ENCODE data around the gene MYH11. TPM values are rescaled to one million over a fixed set of nuclear protein-coding genes. Genes with fewer than 3 reads are reported as not detected.

Gene MYH11
- not detected for total RNA-seq

DNA sequence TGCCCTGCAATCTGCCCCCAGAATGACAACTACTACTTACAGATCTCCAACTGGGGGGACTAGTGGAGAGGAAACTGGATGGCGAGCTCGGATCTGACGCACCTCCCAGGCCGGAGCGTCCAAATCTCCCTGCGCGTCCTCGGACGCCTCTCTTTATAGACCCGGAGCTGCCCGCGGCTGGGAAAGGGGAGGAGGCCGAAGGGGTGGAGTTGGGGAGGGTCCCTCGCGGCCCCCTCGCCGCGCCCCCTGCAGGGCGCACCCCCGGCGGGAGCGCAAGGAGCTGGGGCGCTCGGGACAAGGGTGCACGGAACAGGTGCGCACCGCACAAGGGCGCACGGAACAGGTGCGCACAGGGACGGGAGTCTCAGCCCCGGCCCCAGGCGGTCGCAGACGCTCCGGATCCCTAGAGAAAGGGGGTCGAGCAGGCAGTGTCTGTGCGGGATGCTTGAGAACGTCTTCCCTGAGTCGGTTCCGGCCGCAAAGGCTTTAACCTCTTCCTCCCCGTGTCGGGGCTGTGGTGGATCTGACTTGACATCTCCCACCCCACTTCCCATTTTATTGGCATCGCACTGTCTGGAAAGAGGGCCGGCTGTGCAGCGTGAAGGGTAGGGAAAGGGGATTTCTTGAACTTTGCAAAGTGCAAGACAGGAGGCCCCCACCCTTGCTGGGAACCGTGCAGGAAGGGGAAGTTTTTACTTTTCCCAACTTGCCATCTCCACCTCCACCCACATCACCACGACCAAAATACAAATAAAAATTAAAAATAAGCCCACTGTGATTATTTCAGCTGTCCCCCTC is at the start of gene MYH11:
Gene MYH11, minus strand, starts transcription at position 128 of the 798 bp plus-strand sequence. CDS start 18,776 bp downstream, outside the sequence.
- no peak for DNase-seq (ENCODE audit: low spot score)
- peak within 1 kb of the TSS; percentile 67 for H3K4me3 Mint-ChIP-seq
- H3K9me3 Mint-ChIP-seq = no peaks in the 10 kb centered on the region
- H3K4me1 Mint-ChIP-seq (ENCODE audit: low read depth in 2 of 2) = peaks cover 4 to 6% of the 10 kb centered on the region in 2 donors
- H3K27ac Mint-ChIP-seq = no peak within 1 kb of the TSS
- H3K36me3 Mint-ChIP-seq = no peaks in the 10 kb centered on the region
- peak in 1 of 2 donors; percentile 37 for ATAC-seq
- H3K27me3 Mint-ChIP-seq = peaks cover 18 to 30% of the 10 kb centered on the region in 2 donors

DNA sequence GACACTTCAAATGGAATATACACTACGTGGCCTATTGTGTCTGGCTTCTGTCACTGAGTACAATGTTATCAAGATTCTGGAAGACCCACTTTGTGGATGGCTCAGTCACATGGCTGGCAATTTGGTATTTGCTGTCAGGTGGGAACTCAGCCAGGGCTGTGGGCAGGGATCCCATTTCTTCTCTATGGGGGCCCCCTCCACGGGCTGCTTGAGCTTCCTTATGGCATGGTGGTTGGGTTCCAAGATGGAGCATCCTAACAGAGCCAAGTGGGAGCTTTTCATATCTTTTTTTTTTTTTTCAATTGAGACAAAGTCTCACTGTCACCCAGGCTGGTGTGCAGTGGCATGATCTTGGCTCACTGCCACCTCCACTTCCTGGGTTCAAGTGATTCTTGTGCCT is 49.6 kb upstream of the MYH11 start:
- no peak overlapping the region for H3K27ac Mint-ChIP-seq
- DNase-seq (ENCODE audit: low spot score) (peak; percentile 49), ATAC-seq (no peak)
- no peaks in the 10 kb centered on the region for H3K36me3 Mint-ChIP-seq
- no peaks in the 10 kb centered on the region for H3K4me1 Mint-ChIP-seq (ENCODE audit: low read depth in 2 of 2)
- no peak overlapping the region for H3K4me3 Mint-ChIP-seq
- no peaks in the 10 kb centered on the region for H3K9me3 Mint-ChIP-seq
- H3K27me3 Mint-ChIP-seq = peaks cover 3 to 8% of the 10 kb centered on the region in 2 donors

DNA sequence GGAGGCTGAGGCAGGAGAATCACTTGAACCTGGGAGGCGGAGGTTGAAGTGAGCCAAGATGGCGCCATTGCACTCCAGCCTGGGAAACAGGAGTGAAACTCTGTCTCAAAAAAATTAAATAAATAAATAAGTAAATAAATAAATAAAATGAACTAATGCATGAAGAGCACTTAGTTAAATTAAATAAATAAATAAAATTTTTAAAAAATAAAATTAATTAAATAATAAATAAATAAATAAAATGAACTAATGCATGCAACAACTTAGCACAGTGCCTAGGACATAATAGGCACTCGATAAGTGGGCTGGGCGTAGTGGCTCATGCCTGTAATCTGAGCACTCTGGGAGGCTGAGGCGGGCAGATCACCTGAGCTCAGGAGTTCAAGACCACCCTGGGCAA is 47.1 kb upstream of the MYH11 start:
- H3K27me3 Mint-ChIP-seq = peaks cover 3 to 8% of the 10 kb centered on the region in 2 donors
- H3K27ac Mint-ChIP-seq = no peak overlapping the region
- ATAC-seq (no peak), DNase-seq (ENCODE audit: low spot score) (no peak)
- no peaks in the 10 kb centered on the region for H3K9me3 Mint-ChIP-seq
- no peak overlapping the region for H3K4me3 Mint-ChIP-seq
- H3K4me1 Mint-ChIP-seq (ENCODE audit: low read depth in 2 of 2) = peaks cover 0 to 5% of the 10 kb centered on the region in 2 donors
- H3K36me3 Mint-ChIP-seq = no peaks in the 10 kb centered on the region

DNA sequence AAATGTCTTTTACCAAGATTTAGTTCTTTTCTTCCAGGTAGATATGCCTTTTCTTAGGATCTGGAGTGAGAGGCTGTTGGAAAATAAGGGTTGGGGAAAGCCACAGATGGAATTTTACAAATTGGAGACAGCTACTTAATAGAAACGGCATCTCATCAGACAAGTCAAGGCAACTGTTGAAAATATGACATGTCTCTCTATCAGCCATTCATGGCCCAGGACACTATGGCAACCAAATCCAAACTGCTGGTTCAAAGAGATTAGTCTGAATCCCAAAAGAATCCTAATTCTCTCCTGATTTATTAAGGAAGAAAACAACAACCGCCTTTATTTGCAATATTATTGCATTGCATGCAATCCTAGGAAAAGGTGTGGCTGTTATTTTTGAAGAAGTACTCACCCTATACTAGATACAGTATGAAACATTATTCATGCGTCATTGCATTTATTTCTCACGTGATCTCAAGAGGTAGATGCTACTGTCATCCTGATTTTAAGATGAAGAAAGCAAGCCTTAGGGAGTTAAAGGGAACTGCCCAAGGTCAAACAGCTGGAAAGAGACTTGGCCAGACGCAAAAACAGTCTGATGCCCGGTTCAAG is 44.2 kb upstream of the MYH11 start:
- no peaks in the 10 kb centered on the region for H3K36me3 Mint-ChIP-seq
- no peak for ATAC-seq
- H3K4me1 Mint-ChIP-seq (ENCODE audit: low read depth in 2 of 2) = peaks cover 2 to 15% of the 10 kb centered on the region in 2 donors
- H3K9me3 Mint-ChIP-seq = no peaks in the 10 kb centered on the region
- H3K27me3 Mint-ChIP-seq = peaks cover 3 to 8% of the 10 kb centered on the region in 2 donors
- no peak overlapping the region for H3K4me3 Mint-ChIP-seq
- H3K27ac Mint-ChIP-seq = no peak overlapping the region
- no peak for DNase-seq (ENCODE audit: low spot score)

DNA sequence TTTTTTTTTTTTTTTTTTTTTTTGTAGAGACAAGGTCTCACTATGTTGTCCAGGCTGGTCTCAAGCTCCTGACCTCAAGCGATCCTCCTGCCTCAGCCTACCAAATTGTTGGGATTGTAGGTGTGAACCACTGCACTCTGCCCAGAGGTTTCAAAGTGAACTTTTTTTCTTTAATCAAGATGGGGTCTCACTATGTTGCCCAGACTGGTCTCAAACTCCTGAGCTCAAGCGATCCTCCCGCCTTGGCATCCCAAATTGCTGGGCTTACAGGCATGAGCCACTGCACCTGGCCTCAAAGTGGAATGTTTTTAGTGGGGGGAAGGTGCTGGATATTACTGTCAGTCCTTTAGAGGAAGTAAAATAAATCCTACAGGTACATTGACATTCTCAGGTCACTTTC is 43.5 kb upstream of the MYH11 start:
- Mint-ChIP-seq H3K9me3 (no peaks in the 10 kb centered on the region), H3K4me1 (ENCODE audit: low read depth in 2 of 2) (peaks cover 2 to 15% of the 10 kb centered on the region in 2 donors), H3K36me3 (no peaks in the 10 kb centered on the region), H3K4me3 (no peak overlapping the region), H3K27ac (no peak overlapping the region), H3K27me3 (peaks cover 3 to 8% of the 10 kb centered on the region in 2 donors)
- DNase-seq (ENCODE audit: low spot score) (no peak), ATAC-seq (no peak)

DNA sequence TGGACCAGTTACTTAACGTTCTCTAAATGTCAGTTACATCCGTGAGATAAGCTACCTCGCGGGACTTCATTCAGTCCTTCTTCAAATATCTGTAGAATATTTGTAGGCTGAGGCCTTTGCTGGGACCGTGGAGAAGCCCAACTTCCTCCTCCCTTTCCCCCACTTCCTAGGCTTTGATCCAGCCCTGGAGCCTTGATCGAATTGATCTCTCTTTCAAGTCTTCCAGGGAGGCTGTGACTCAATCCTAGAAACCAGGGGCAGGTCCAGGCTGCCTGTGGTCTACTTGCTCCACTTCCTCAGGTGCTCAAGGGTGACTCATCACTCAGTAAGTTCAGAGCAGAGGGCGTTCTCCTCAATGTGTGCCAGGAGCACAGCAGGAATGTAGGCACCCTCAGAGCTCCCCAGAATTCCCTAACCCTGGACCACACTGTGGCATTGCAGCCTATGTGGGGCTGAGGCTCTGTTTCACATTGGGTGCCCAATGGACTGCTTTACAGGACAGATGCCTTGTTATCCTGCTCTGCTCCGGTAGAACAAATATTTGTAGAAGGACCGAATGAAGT is 42.8 kb upstream of the MYH11 start:
- peaks cover 3 to 4% of the 10 kb centered on the region in 2 donors for H3K27me3 Mint-ChIP-seq
- peak overlapping the region in 1 of 2 donors; percentile 66 for H3K27ac Mint-ChIP-seq
- H3K9me3 Mint-ChIP-seq = no peaks in the 10 kb centered on the region
- peak overlapping the region; percentile 45 for H3K4me3 Mint-ChIP-seq
- ATAC-seq (peak; percentile 62 to 72), DNase-seq (ENCODE audit: low spot score) (no peak)
- H3K36me3 Mint-ChIP-seq = no peaks in the 10 kb centered on the region
- H3K4me1 Mint-ChIP-seq (ENCODE audit: low read depth in 2 of 2) = peaks cover 2 to 15% of the 10 kb centered on the region in 2 donors

DNA sequence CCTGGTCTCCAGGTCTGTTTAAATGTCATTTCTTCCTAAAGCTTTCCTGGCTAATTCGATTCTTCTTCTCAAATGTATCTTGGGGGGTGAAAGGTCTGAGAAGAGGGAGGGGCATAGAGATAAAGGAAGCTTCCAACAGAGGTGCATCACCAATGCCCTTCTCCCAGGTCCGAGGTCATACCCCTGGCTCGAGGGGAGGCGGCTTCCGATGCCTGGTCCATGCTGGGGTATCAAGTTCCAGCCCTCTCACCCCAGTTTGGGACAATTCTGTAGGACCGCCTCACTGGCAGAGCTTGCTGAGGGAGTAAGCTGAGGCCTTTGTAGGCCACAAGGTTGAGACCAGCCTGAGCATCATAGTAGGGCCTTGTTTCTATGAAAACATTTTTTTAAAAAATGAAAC is 41.8 kb upstream of the MYH11 start:
- Mint-ChIP-seq H3K27me3 (peaks cover 0 to 3% of the 10 kb centered on the region in 2 donors), H3K4me1 (ENCODE audit: low read depth in 2 of 2) (peaks cover 2 to 15% of the 10 kb centered on the region in 2 donors), H3K4me3 (no peak overlapping the region), H3K9me3 (no peaks in the 10 kb centered on the region), H3K27ac (peak overlapping the region; percentile 35 to 66), H3K36me3 (no peaks in the 10 kb centered on the region)
- DNase-seq (ENCODE audit: low spot score) (no peak), ATAC-seq (no peak)

DNA sequence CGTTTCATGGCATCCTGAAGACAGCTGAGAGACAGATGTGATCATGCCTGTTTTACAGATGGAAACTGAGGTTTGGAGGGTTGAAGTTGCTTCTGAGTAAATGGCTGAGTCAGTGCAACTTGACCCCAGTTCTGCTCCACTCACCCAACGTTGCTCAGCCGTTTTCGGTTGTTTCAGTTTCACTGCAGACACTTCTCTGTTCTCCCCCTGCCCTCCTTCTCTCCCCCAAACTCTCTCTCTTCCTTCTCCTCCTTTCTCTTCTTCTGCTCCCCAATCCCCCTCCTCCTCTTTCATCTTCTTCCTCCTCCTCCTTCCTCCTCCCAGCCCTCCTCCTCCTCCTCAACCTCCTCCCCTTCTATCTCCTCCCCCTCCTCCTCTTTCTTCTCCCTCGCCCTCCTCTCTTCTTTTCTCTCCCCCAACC is 41.0 kb upstream of the MYH11 start:
- DNase-seq (ENCODE audit: low spot score) (no peak), ATAC-seq (peak in 1 of 2 donors; percentile 84)
- H3K9me3 Mint-ChIP-seq = no peaks in the 10 kb centered on the region
- H3K4me3 Mint-ChIP-seq = peak overlapping the region; percentile 67
- no peaks in the 10 kb centered on the region for H3K36me3 Mint-ChIP-seq
- peak overlapping the region; percentile 35 to 66 for H3K27ac Mint-ChIP-seq
- peaks cover 0 to 3% of the 10 kb centered on the region in 2 donors for H3K27me3 Mint-ChIP-seq
- H3K4me1 Mint-ChIP-seq (ENCODE audit: low read depth in 2 of 2) = peaks cover 2 to 15% of the 10 kb centered on the region in 2 donors

DNA sequence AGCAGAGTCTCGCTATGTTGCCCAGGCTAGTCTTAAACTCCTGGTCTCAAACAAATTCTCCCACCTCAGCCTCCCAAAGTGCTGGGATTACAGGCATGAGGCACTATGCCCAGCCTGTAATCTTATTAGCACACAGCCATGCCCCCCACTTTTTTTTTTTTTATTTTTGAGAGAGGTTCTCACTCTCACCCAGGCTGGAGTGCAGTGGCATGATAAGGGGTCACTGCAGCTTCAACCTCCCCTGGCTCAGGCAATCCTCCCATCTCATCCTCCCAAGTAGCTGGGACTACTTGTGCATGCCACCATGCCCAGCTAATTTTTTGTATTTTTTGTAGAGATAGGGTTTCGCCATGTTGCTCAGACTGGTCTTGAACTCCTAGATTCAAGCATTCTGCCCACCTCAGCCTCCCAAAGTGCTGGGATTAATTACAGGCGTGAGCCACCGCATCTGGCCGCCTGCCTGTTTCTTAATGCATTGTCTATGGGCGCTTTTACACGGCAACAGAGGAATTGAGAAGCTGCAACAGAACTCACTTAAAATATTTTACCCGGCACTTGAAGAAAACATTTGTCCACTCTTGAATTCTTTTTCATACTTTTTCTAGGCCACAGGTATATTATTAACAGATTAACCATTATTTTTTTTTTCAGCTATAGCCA is 40.4 kb upstream of the MYH11 start:
- DNase-seq (ENCODE audit: low spot score) (no peak), ATAC-seq (no peak)
- peaks cover 2 to 15% of the 10 kb centered on the region in 2 donors for H3K4me1 Mint-ChIP-seq (ENCODE audit: low read depth in 2 of 2)
- peak overlapping the region; percentile 67 for H3K4me3 Mint-ChIP-seq
- H3K27me3 Mint-ChIP-seq = no peaks in the 10 kb centered on the region
- H3K27ac Mint-ChIP-seq = peak overlapping the region; percentile 35 to 66
- H3K36me3 Mint-ChIP-seq = no peaks in the 10 kb centered on the region
- H3K9me3 Mint-ChIP-seq = no peaks in the 10 kb centered on the region

DNA sequence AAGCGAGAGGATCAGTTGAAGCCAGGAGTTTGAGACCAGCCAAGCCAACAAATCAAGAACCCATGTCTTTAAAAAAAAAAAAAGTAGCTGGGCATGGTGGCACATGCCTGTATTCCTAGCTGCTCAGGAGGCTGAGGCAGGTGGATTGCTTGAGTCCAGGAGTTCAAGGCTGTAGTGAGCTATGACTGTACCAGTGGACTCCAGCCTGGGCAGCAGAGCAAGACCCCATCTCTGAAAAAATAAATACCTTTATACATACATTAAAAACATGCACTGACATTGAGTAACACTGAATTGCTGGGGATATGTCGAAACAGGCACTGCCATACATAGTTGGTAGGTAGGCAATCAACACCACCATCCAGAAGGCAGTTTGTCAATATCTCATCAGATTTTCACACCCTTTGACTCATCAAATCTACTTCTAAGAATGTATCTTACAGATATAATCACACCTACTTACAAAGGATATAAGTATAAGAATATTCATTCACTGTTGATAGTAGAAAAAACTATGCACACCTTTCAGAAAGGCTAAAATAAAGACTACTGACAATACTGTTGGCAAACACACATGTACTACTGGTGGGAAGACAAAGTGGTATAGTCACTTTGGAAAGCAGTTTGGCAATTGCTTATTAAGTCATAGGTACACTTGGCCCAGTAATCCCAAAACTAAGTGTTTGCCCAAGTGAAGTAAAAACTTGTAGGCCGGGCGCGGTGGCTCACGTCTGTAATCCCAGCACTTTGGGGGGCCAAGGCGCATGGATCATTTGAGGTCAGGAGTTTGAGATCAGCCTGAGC is 37.9 kb upstream of the MYH11 start:
- peak; percentile 67 to 83 for ATAC-seq
- H3K9me3 Mint-ChIP-seq = no peaks in the 10 kb centered on the region
- no peak overlapping the region for H3K4me3 Mint-ChIP-seq
- no peaks in the 10 kb centered on the region for H3K27me3 Mint-ChIP-seq
- no peaks in the 10 kb centered on the region for H3K36me3 Mint-ChIP-seq
- peak overlapping the region in 1 of 2 donors; percentile 39 for H3K27ac Mint-ChIP-seq
- H3K4me1 Mint-ChIP-seq (ENCODE audit: low read depth in 2 of 2) = peaks cover 2 to 15% of the 10 kb centered on the region in 2 donors
- no peak for DNase-seq (ENCODE audit: low spot score)

DNA sequence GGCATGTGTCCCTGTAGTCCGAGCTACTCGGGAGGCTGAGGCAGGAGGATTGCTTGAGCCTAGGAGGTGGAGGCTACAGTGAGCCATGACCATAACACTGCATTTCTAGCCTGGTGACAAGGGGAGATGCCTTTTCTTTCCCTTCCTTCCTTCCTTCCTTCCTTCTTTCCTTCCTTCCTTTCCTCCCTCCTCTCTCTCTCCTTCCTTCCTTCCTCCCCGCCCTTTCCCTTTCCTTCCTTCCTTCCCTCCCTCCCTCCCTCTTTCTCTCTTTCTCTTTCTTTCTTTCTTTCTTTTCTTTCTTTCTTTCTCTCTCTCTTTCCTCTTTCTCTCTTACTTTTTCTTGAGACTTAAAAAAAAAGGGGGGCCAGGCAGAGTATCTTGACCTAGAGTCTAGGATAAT is 34.7 kb upstream of the MYH11 start:
- no peaks in the 10 kb centered on the region for H3K9me3 Mint-ChIP-seq
- H3K4me1 Mint-ChIP-seq (ENCODE audit: low read depth in 2 of 2) = peaks cover 18 to 19% of the 10 kb centered on the region in 2 donors
- no peak for DNase-seq (ENCODE audit: low spot score)
- H3K27me3 Mint-ChIP-seq = no peaks in the 10 kb centered on the region
- peak overlapping the region in 1 of 2 donors; percentile 47 for H3K27ac Mint-ChIP-seq
- H3K36me3 Mint-ChIP-seq = peaks cover 10% of the 10 kb centered on the region
- H3K4me3 Mint-ChIP-seq = no peak overlapping the region
- ATAC-seq = no peak

DNA sequence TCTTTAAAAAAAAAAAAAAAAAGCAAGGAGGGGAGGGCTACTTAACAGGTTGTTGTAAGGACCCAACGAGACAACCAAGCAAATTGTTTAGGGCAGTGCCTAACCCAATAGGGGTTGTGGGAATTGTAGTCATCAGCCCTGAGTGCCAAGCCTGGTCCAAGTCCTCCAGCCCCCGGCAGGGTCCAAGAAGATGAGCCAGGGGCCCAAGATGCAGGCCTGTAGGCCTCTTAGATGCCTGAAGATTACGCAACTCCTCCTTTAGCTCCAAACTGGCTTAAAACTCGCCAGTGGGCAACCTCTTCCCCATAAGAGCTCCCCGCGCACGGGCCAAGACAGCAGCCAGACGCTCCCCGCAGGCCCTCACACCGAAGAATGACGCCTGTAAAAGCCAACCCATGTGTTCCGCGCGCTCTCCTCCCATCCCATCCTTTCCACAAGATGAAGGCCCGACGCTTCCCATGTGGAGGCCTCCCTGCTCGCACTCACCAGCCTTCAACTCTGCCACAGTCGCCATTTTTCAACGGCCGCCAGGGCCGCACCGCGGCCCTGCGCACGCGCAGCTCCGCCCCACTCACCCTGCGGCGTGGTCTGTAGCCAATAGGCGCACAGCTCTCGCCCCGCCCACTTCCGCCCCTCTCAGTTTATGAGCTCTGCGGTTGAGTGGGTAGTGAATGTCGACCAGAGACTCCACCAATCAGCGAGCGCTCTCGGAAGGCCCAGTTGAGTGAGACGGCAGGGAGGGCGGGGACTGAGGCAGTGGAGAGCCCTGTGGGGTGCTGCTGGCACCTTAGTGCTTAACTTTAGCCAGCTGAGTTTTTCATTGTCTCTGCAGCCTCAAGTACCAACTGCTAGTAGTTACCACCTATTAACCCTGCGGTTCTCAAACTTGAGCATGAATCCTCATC is 31.5 kb upstream of the MYH11 start, which contains the start of gene CEP20:
Gene CEP20, minus strand, starts transcription at position 532 of the 905 bp plus-strand sequence. Its CDS starts 18 bp downstream, at position 514.
- Mint-ChIP-seq H3K36me3 (peaks cover 10% of the 10 kb centered on the region), H3K27ac (peak within 1 kb of the TSS; percentile 93 to 95), H3K27me3 (no peaks in the 10 kb centered on the region), H3K4me1 (ENCODE audit: low read depth in 2 of 2) (peaks cover 27 to 29% of the 10 kb centered on the region in 2 donors), H3K9me3 (no peaks in the 10 kb centered on the region), H3K4me3 (peak within 1 kb of the TSS; percentile 98)
- ATAC-seq = peak; percentile 100
- DNase-seq (ENCODE audit: low spot score) = peak; percentile 100
